Activated CD8-positive, alpha-beta memory T cell treated with anti-CD3 and anti-CD28 coated beads for 4 hours (primary cell): ENCODE data around the gene NAA80.

Experiments used
- DNase-seq, 2 donors: peaks; one replicate each; pipeline ENCODE4 v3.0.0-alpha.2; 2020; ENCODE audit warnings: low read depth in 2 of 2

The NAA80 gene

GRCh38 chr3:50330330-50330729 lies 31.1 kb upstream of the NAA80 start:
- DNase-seq, result no peak

GRCh38 chr3:50327943-50328691 lies 28.9 kb upstream of the NAA80 start, which contains the start of gene TUSC2:
TSS of gene TUSC2 (minus strand) at chr3:50328223. CDS start at chr3:50328099, 124 bp downstream.
- peak; percentile 89 to 90 for DNase-seq

GRCh38 chr3:50327129-50327528 lies 27.9 kb upstream of the NAA80 start:
- no peak for DNase-seq

GRCh38 chr3:50326182-50326541 lies 27.0 kb upstream of the NAA80 start:
- DNase-seq, result no peak

- DNase-seq, result no peak
These were observed 26.4 kb upstream of the NAA80 start for GRCh38 chr3:50325497-50326181.

- no peak for DNase-seq
These were observed 25.9 kb upstream of the NAA80 start for GRCh38 chr3:50325113-50325480.

- no peak for DNase-seq
These were observed 25.3 kb upstream of the NAA80 start for GRCh38 chr3:50324351-50325112.

- no peak for DNase-seq
These were observed 24.5 kb upstream of the NAA80 start for GRCh38 chr3:50323614-50324199.

GRCh38 chr3:50323092-50323600 lies 23.9 kb upstream of the NAA80 start:
- no peak for DNase-seq

- DNase-seq, result no peak
These were observed 23.3 kb upstream of the NAA80 start, which contains the start of gene HYAL2 for GRCh38 chr3:50322386-50323091. TSS of gene HYAL2 (minus strand) at chr3:50322745. CDS start at chr3:50320489, 2,256 bp downstream.

- no peak for DNase-seq
These were observed 22.8 kb upstream of the NAA80 start for GRCh38 chr3:50322115-50322385.

- peak; percentile 52 to 65 for DNase-seq
These were observed 22.3 kb upstream of the NAA80 start for GRCh38 chr3:50321336-50322114.

GRCh38 chr3:50320853-50321335 lies 21.7 kb upstream of the NAA80 start:
- DNase-seq, result no peak

- no peak for DNase-seq
These were observed 20.9 kb upstream of the NAA80 start for GRCh38 chr3:50319894-50320625.

GRCh38 chr3:50319181-50319893 lies 20.1 kb upstream of the NAA80 start:
- DNase-seq, result no peak

- DNase-seq, result no peak
These were observed 19.4 kb upstream of the NAA80 start for GRCh38 chr3:50318615-50319014.

- no peak for DNase-seq
These were observed 19.0 kb upstream of the NAA80 start for GRCh38 chr3:50318163-50318562.

GRCh38 chr3:50317300-50317699 lies 18.1 kb upstream of the NAA80 start:
- no peak for DNase-seq

- DNase-seq, result peak; percentile 54 to 67
These were observed 17.5 kb upstream of the NAA80 start for GRCh38 chr3:50316657-50317242.
